Suppressor macrophage treated with lipopolysaccharide for 4 hours (primary cell): ENCODE results near the gene PRX.
"Not testable (repeated sequence)": the region's sequence is repeated elsewhere in the genome, so short reads cannot be mapped to it uniquely, and the experiment has no call there.

Experiments used
- DNase-seq: peaks from one replicate; pipeline ENCODE4 v3.0.0-alpha.2; 2020

PRX gene

GRCh38 chr19:40413291-40413845 is at the start of gene PRX:
TSS of gene PRX (minus strand) at chr19:40413378. CDS start at chr19:40407932, 5,446 bp downstream.
- DNase-seq: no peak

GRCh38 chr19:40461669-40462221 is 48.6 kb upstream of the PRX start:
- peak; percentile 58 for DNase-seq

GRCh38 chr19:40460185-40460584 is 47.0 kb upstream of the PRX start:
- no peak for DNase-seq

- DNase-seq: no peak
Observed at GRCh38 chr19:40458597-40458974, 45.4 kb upstream of the PRX start.

GRCh38 chr19:40457953-40458596 is 44.9 kb upstream of the PRX start:
- no peak for DNase-seq

GRCh38 chr19:40457048-40457447 is 43.9 kb upstream of the PRX start:
- no peak for DNase-seq

- not testable (repeated sequence) for DNase-seq
Observed at GRCh38 chr19:40453943-40454342, 40.8 kb upstream of the PRX start.

- DNase-seq: no peak
Observed at GRCh38 chr19:40453151-40453735, 40.1 kb upstream of the PRX start.

GRCh38 chr19:40452016-40452415 is 38.8 kb upstream of the PRX start:
- no peak for DNase-seq

GRCh38 chr19:40450664-40451063 is 37.5 kb upstream of the PRX start:
- no peak for DNase-seq

- no peak for DNase-seq
Observed at GRCh38 chr19:40449506-40449905, 36.3 kb upstream of the PRX start.

- no peak for DNase-seq
Observed at GRCh38 chr19:40446263-40446784, 33.1 kb upstream of the PRX start.

- no peak for DNase-seq
Observed at GRCh38 chr19:40445780-40446262, 32.6 kb upstream of the PRX start.

- DNase-seq: no peak
Observed at GRCh38 chr19:40444825-40445312, 31.7 kb upstream of the PRX start.

- DNase-seq: peak; percentile 99
Observed at GRCh38 chr19:40444000-40444824, 31.0 kb upstream of the PRX start, which contains the start of gene SERTAD3. TSS of gene SERTAD3 (minus strand) at chr19:40444335. CDS start at chr19:40442080, 2,255 bp downstream.

- DNase-seq: peak; percentile 100
Observed at GRCh38 chr19:40443131-40443999, 30.2 kb upstream of the PRX start.

- no peak for DNase-seq
Observed at GRCh38 chr19:40442328-40443130, 29.4 kb upstream of the PRX start.

- no peak for DNase-seq
Observed at GRCh38 chr19:40441719-40442253, 28.6 kb upstream of the PRX start.

GRCh38 chr19:40438284-40438683 is 25.1 kb upstream of the PRX start:
- DNase-seq: no peak
